Measurements from ENCODE around the gene RBM8A.

The RBM8A gene

GRCh38 chr1:145952903-145953302 is 25.6 kb upstream of the RBM8A start:
- no peak for TF ChIP-seq CSDC2 (CRISPR knock-in tag; IDR thresholded peaks at IDR 0.05)
- TF ChIP-seq OSR1 (CRISPR knock-in tag; IDR thresholded peaks at IDR 0.05): no peak
- no peak for TF ChIP-seq ZFP3 (CRISPR knock-in tag; IDR thresholded peaks at IDR 0.05)
- no peak for TF ChIP-seq ZNF8 (CRISPR knock-in tag; IDR thresholded peaks at IDR 0.05)
- TF ChIP-seq TOX (CRISPR knock-in tag; IDR thresholded peaks at IDR 0.05; ENCODE audit: borderline replicate concordance): no peak
- no peak for TF ChIP-seq POU6F1 (CRISPR knock-in tag; IDR thresholded peaks at IDR 0.05; ENCODE audit: borderline replicate concordance, low read depth)
- no peak for TF ChIP-seq ISL1 (CRISPR knock-in tag; IDR thresholded peaks at IDR 0.05)
- no peak for ATAC-seq

GRCh38 chr1:145951526-145951925 is 24.2 kb upstream of the RBM8A start:
- TF ChIP-seq ZNF8 (CRISPR knock-in tag; IDR thresholded peaks at IDR 0.05) (no peak), ARNTL (CRISPR knock-in tag; IDR thresholded peaks at IDR 0.05; ENCODE audit: borderline replicate concordance, low read depth) (no peak), SNAI2 (CRISPR knock-in tag; IDR thresholded peaks at IDR 0.05) (no peak), GLIS3 (CRISPR knock-in tag; IDR thresholded peaks at IDR 0.05) (no peak), PPARA (CRISPR knock-in tag; IDR thresholded peaks at IDR 0.05; ENCODE audit: borderline replicate concordance) (no peak), BACH2 (CRISPR knock-in tag; IDR thresholded peaks at IDR 0.05; ENCODE audit: borderline replicate concordance) (no peak), TSHZ2 (CRISPR knock-in tag; IDR thresholded peaks at IDR 0.05) (no peak), CREB5 (CRISPR knock-in tag; IDR thresholded peaks at IDR 0.05; ENCODE audit: low read depth) (no peak), ISL1 (CRISPR knock-in tag; IDR thresholded peaks at IDR 0.05) (no peak), ZFP3 (CRISPR knock-in tag; IDR thresholded peaks at IDR 0.05) (no peak), CSDC2 (CRISPR knock-in tag; IDR thresholded peaks at IDR 0.05) (no peak), TCF4 (CRISPR knock-in tag; IDR thresholded peaks at IDR 0.05; ENCODE audit: borderline replicate concordance) (no peak), ZNF565 (CRISPR knock-in tag; conservative IDR thresholded peaks at IDR 0.05; ENCODE audit: low read depth) (no peak), RARB (CRISPR knock-in tag; IDR thresholded peaks at IDR 0.05) (no peak), ZNF70 (CRISPR knock-in tag; IDR thresholded peaks at IDR 0.05) (no peak), TOX (CRISPR knock-in tag; IDR thresholded peaks at IDR 0.05; ENCODE audit: borderline replicate concordance) (no peak), POU6F1 (CRISPR knock-in tag; IDR thresholded peaks at IDR 0.05; ENCODE audit: borderline replicate concordance, low read depth) (no peak)
- no peak for ATAC-seq

- no peak for ATAC-seq
Observed at GRCh38 chr1:145949219-145949618, 21.9 kb upstream of the RBM8A start.

More at GRCh38 chr1:145949219-145949618, 21.9 kb upstream of the RBM8A start:
- no peak for TF ChIP-seq TSHZ2 (CRISPR knock-in tag; IDR thresholded peaks at IDR 0.05)
- no peak for TF ChIP-seq OSR1 (CRISPR knock-in tag; IDR thresholded peaks at IDR 0.05)

Data from SK-N-SH treated with all-trans-retinoic acid at 6 μM for 48 hours (cell line).